ENCODE results near the gene HECTD1. TPM values are rescaled to one million over a fixed set of nuclear protein-coding genes. Genes with fewer than 3 reads are reported as not detected.
"Not testable (repeated sequence)": the region's sequence is repeated elsewhere in the genome, so short reads cannot be mapped to it uniquely, and the experiment has no call there.

Gene HECTD1
- total RNA-seq, 2 experiments from 2014 or later, result 97.2 to 110 TPM

DNA sequence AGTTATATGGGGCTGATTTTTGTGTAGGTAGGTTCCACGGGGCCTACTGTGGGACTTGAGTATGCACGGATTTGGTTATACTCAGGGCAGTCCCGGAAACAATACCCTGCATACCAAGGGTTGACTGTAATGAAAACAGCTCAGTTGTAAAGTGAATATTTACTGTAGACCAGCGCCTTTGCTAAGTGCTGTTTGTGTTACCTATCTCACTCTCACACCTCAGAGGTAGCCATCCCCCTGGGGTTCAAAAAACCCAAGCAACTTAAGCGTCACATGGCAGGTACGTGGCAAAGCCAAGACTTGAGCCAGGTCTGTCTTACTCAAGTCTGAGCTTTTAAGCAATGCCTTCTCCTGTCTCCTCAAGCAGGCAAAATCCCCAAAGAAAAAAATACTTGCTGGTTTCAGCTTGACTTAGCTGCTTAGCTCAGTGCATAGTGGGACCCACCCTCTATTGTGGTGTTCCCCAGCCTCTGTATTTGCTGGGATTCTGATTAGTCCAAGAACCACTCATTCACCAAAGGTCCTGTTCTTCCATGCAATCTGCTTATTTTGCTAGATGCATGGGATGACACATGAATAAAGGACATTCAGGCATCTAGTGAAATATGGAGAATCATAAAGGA lies 147.2 kb downstream of the HECTD1 start:
- DNase-seq, result no peak
- Mint-ChIP-seq H3K36me3 (ENCODE audit: low read depth) (no peaks in the 10 kb centered on the region), H3K27me3 (no peaks in the 10 kb centered on the region), H3K27ac (no peak overlapping the region), H3K4me1 (peaks cover 7% of the 10 kb centered on the region), H3K4me3 (no peak overlapping the region), H3K9me3 (no peaks in the 10 kb centered on the region)
- CTCF ChIA-PET, result interaction anchor here (1.2 kb wide), 1 partner anchor 40 kb away, joined by 3 read pairs; no protein-coding TSS in a partner anchor
- POLR2A ChIA-PET, result no interaction called here

- DNase-seq, result no peak
- H3K4me3 Mint-ChIP-seq, result no peak overlapping the region
- no peak overlapping the region for H3K27ac Mint-ChIP-seq
- no peaks in the 10 kb centered on the region for H3K27me3 Mint-ChIP-seq
- ChIA-PET CTCF (interaction anchor here (1.2 kb wide), 1 partner anchor 41 kb away, joined by 3 read pairs; no protein-coding TSS in a partner anchor), POLR2A (no interaction called here)
- H3K4me1 Mint-ChIP-seq, result peaks cover 7% of the 10 kb centered on the region
- no peaks in the 10 kb centered on the region for H3K9me3 Mint-ChIP-seq
- H3K36me3 Mint-ChIP-seq (ENCODE audit: low read depth), result no peaks in the 10 kb centered on the region
Measured at GRCh38 chr14:31059152-31059924, 148.3 kb downstream of the HECTD1 start.

DNA sequence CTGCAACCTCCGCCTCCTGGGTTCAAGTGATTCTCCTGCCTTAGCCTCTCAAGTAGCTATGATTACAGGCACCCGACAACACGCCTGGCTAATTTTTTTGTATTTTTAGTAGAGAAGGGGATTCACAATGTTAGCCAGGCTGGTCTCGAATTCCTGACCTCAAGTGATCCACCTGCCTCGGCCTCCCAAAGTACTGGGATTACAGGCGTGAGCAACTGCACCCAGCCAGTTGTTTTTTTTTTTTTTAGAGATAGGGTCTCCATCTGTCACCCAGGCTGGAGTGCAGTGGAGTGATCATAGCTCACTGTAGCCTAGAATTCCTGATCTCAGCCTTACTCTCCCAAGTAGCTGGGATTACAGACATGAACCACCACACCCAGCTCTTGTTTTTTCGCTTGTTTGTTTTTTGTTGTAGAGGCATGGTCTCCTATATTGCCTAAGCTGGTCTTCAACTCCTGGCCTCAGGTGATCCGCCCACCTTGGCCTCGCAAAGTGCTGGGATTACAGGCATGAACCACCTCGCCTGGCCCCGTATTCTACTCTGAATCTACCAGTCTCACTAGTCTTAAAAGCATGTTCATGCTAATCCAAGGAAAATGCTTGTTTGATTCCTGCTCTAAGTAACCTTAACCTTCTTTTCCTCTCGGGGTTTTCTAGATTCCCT lies 149.8 kb downstream of the HECTD1 start:
- H3K4me1 Mint-ChIP-seq, result peaks cover 7% of the 10 kb centered on the region
- H3K36me3 Mint-ChIP-seq (ENCODE audit: low read depth), result no peaks in the 10 kb centered on the region
- no peaks in the 10 kb centered on the region for H3K27me3 Mint-ChIP-seq
- ChIA-PET POLR2A (no interaction called here), CTCF (no interaction called here)
- peak overlapping the region; percentile 9 for H3K27ac Mint-ChIP-seq
- H3K9me3 Mint-ChIP-seq, result no peaks in the 10 kb centered on the region
- DNase-seq, result no peak
- no peak overlapping the region for H3K4me3 Mint-ChIP-seq

- H3K4me1 Mint-ChIP-seq, result peaks cover 7% of the 10 kb centered on the region
- ChIA-PET CTCF (interaction anchor here (0.6 to 0.7 kb wide), 2 partner anchors 62 to 220 kb away, joined by 3 to 4 read pairs; no protein-coding TSS in a partner anchor), POLR2A (no interaction called here)
- no peak for DNase-seq
- H3K4me3 Mint-ChIP-seq, result no peak overlapping the region
- no peaks in the 10 kb centered on the region for H3K27me3 Mint-ChIP-seq
- no peaks in the 10 kb centered on the region for H3K9me3 Mint-ChIP-seq
- no peaks in the 10 kb centered on the region for H3K36me3 Mint-ChIP-seq (ENCODE audit: low read depth)
- no peak overlapping the region for H3K27ac Mint-ChIP-seq
Measured at GRCh38 chr14:31057035-31057434, 150.6 kb downstream of the HECTD1 start.

DNA sequence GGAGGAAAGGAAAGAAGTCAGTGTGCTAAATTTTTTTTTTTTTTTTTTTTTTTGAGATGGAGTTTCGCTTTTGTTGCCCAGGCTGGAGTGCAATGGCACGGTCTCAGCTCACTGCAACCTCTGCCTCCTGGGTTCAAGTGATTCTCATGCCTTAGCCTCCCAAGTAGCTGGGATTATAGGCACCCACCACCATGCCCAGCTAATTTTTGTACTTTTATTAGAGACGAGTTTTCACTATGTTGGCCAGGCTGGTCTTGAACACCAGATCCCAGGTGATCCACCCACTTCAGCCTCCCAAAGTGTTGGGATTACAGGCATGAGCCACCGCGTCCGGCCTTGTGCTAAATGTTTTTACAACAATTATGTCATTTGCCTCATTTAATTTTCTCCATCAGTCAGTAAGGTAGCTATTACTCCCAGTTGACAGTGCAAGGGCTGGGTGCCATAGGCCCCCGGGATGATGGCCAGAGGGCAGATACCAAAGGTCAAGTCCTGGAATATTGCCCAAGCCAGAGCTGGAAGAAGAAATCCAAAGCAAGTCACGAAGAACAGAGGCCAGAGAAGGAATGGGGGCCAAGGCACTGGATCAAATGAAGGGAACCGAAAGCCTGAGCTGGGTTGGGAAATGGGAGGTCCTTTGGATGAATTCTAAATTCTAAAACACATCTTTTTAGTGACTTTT lies 154.5 kb downstream of the HECTD1 start:
- DNase-seq; CTCF ChIA-PET; H3K27me3 Mint-ChIP-seq; H3K9me3 Mint-ChIP-seq; H3K36me3 Mint-ChIP-seq (ENCODE audit: low read depth); POLR2A ChIA-PET; H3K27ac Mint-ChIP-seq; H3K4me1 Mint-ChIP-seq; H3K4me3 Mint-ChIP-seq: not testable (repeated sequence)

- Mint-ChIP-seq H3K27ac (no peak overlapping the region), H3K27me3 (no peaks in the 10 kb centered on the region), H3K4me1 (peaks cover 1% of the 10 kb centered on the region), H3K4me3 (no peak overlapping the region), H3K9me3 (no peaks in the 10 kb centered on the region), H3K36me3 (ENCODE audit: low read depth) (no peaks in the 10 kb centered on the region)
- POLR2A ChIA-PET, result no interaction called here
- CTCF ChIA-PET, result no interaction called here
- DNase-seq, result no peak
Measured at GRCh38 chr14:31051511-31051910, 156.1 kb downstream of the HECTD1 start.

- no peaks in the 10 kb centered on the region for H3K9me3 Mint-ChIP-seq
- ChIA-PET POLR2A (no interaction called here), CTCF (no interaction called here)
- no peaks in the 10 kb centered on the region for H3K36me3 Mint-ChIP-seq (ENCODE audit: low read depth)
- H3K27ac Mint-ChIP-seq, result no peak overlapping the region
- no peak overlapping the region for H3K4me3 Mint-ChIP-seq
- no peak for DNase-seq
- H3K4me1 Mint-ChIP-seq, result peaks cover 1% of the 10 kb centered on the region
- H3K27me3 Mint-ChIP-seq, result no peaks in the 10 kb centered on the region
Measured at GRCh38 chr14:31051023-31051422, 156.6 kb downstream of the HECTD1 start.

Other genes starting within 250 kb of the HECTD1 start
- 1 to 10 TPM; 5.1 to 6.4 TPM for gene AP4S1, start 182.1 kb downstream of the HECTD1 start, total RNA-seq
- gene STRN3, start 181.4 kb downstream of the HECTD1 start, total RNA-seq, result 10 to 100 TPM; 20.4 TPM
- gene HEATR5A, start 212.8 kb upstream of the HECTD1 start, total RNA-seq, result 1 to 10 TPM; 7.1 to 9.6 TPM
- gene DTD2, start 249.7 kb upstream of the HECTD1 start, total RNA-seq, result 10 to 100 TPM; 15.2 to 15.7 TPM

All from activated CD4-positive, alpha-beta T cell treated with anti-CD3 and anti-CD28 coated beads, Interleukin-2, amount 10 ng/mL, durations not matched to agents 7 days and 5 days (primary cell).